MM.1S (cell line): ENCODE measurements around the gene CYYR1.
A peak's percentile ranks its signal among the peaks of the same experiment; 100 is the strongest.

Experiments used
- DNase-seq: peaks from one replicate; pipeline ENCODE4 v3.0.0-alpha.2; 2015
- H2AFZ ChIP-seq: fragments of 300-600 bp; sonication (generic); 2 replicates; pipeline ENCODE4 v1.6.0; 2016; ENCODE audit warnings: antibody characterized with exemption, low read length
- H3F3A ChIP-seq: fragments of 300-600 bp; sonication (generic); 2 replicates; pipeline ENCODE4 v1.6.1; 2016; ENCODE audit warnings: mild to moderate bottlenecking, antibody characterized with exemption, low read length, moderate library complexity, mixed read lengths; ENCODE audit not compliant: insufficient read depth
- H3K27ac ChIP-seq: fragments of 300-600 bp; sonication (generic); 2 replicates; pipeline ENCODE4 v1.5.1; 2016; ENCODE audit warnings: mild to moderate bottlenecking, low read length
- H3K27me3 ChIP-seq: fragments of 300-600 bp; sonication (generic); replicated peaks from 2 replicates; pipeline ENCODE4 v1.6.0; 2016; ENCODE audit warnings: low read length; ENCODE audit not compliant: insufficient read depth
- H3K36me3 ChIP-seq: fragments of 300-600 bp; sonication (generic); replicated peaks from 2 replicates; pipeline ENCODE4 v1.6.1; 2016; ENCODE audit warnings: mild to moderate bottlenecking, low read length, mixed read lengths; ENCODE audit not compliant: insufficient read depth
- H3K4me1 ChIP-seq: fragments of 300-600 bp; sonication (generic); 2 replicates; pipeline ENCODE4 v1.6.1; 2016; ENCODE audit warnings: low read length, mixed read lengths
- H3K4me2 ChIP-seq: fragments of 300-600 bp; sonication (generic); 2 replicates; pipeline ENCODE4 v1.6.0; 2016; ENCODE audit warnings: low read depth, low read length
- H3K4me3 ChIP-seq: fragments of 300-600 bp; sonication (generic); 2 replicates; pipeline ENCODE4 v1.5.1; 2016; ENCODE audit warnings: low read length, mixed read lengths
- H3K79me2 ChIP-seq: fragments of 300-600 bp; sonication (generic); 2 replicates; pipeline ENCODE4 v1.6.1; 2016; ENCODE audit warnings: mixed run types, low read length, mixed read lengths
- H3K9ac ChIP-seq: fragments of 300-600 bp; sonication (generic); 2 replicates; pipeline ENCODE4 v1.6.1; 2016; ENCODE audit warnings: low read length, mixed read lengths
- H3K9me2 ChIP-seq: fragments of 300-600 bp; sonication (generic); replicated peaks from 2 replicates; pipeline ENCODE4 v1.6.1; 2016; ENCODE audit warnings: mild to moderate bottlenecking, low read length, mixed read lengths; ENCODE audit not compliant: insufficient read depth
- H3K9me3 ChIP-seq: fragments of 300-600 bp; sonication (generic); replicated peaks from 2 replicates; pipeline ENCODE4 v1.6.1; 2016; ENCODE audit warnings: mild to moderate bottlenecking, low read length, mixed read lengths; ENCODE audit not compliant: insufficient read depth
- H4K20me1 ChIP-seq: fragments of 300-600 bp; sonication (generic); 2 replicates; pipeline ENCODE4 v1.6.1; 2016; ENCODE audit warnings: mild to moderate bottlenecking, low read length, moderate library complexity, mixed read lengths; ENCODE audit not compliant: insufficient read depth
- EZH2 ChIP-seq: fragments of 300-600 bp; sonication (generic); optimal IDR thresholded peaks from 2 replicates; pipeline ENCODE3; 2017; ENCODE audit warnings: low read depth, mild to moderate bottlenecking, antibody characterized with exemption, low read length, mixed read lengths
- EZH2phosphoT487 ChIP-seq: fragments of 300-600 bp; sonication (generic); IDR thresholded peaks from 2 replicates; pipeline ENCODE4 v1.6.1; 2018; ENCODE audit warnings: antibody characterized with exemption, low read length
- TF ChIP-seq, protein P1 (sequence below): fragments of 300-600 bp; sonication (generic); IDR thresholded peaks from 2 replicates; pipeline ENCODE4 v1.5.1; 2016; ENCODE audit warnings: antibody characterized with exemption, low read length, mixed read lengths

The CYYR1 gene

DNA sequence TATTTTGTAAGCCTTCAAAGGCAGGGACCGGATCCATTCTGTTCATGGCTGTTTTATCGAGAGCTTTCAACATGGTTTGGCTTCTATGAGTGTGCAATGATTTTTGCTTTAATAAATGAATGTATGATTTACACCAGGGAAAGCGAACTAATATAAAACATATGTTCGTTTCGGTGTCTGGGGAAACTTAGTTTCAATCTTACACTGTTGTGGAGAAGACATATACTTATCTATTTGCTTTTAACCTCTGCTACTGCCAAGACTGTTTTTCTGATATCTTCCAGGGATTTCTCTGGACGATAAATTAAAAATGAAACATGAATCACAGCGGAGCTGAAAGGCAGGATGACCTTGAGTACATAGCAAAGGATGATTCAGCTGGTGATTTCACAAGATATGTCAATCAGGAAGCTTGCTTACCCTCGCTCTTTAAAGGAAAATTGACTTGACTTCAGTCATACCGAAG, 14.7 kb upstream of the CYYR1 start:
- Histone ChIP-seq H3K9ac (no peak overlapping the region), H3K4me3 (no peak overlapping the region), H3K27ac (no peak overlapping the region), H3K36me3 (no peaks in the 10 kb centered on the region), H3K4me1 (peaks cover 5% of the 10 kb centered on the region; the same call in 1 of the 2 replicates), H3K79me2 (no peaks in the 10 kb centered on the region), H3F3A (no peaks in the 10 kb centered on the region), H3K27me3 (no peaks in the 10 kb centered on the region), H3K9me3 (no peaks in the 10 kb centered on the region), H2AFZ (no peak overlapping the region), H4K20me1 (no peaks in the 10 kb centered on the region), H3K9me2 (no peaks in the 10 kb centered on the region), H3K4me2 (no peak overlapping the region)
- TF ChIP-seq EZH2phosphoT487 (no peak), EZH2 (no peak)
- TF ChIP-seq, protein P1, sequence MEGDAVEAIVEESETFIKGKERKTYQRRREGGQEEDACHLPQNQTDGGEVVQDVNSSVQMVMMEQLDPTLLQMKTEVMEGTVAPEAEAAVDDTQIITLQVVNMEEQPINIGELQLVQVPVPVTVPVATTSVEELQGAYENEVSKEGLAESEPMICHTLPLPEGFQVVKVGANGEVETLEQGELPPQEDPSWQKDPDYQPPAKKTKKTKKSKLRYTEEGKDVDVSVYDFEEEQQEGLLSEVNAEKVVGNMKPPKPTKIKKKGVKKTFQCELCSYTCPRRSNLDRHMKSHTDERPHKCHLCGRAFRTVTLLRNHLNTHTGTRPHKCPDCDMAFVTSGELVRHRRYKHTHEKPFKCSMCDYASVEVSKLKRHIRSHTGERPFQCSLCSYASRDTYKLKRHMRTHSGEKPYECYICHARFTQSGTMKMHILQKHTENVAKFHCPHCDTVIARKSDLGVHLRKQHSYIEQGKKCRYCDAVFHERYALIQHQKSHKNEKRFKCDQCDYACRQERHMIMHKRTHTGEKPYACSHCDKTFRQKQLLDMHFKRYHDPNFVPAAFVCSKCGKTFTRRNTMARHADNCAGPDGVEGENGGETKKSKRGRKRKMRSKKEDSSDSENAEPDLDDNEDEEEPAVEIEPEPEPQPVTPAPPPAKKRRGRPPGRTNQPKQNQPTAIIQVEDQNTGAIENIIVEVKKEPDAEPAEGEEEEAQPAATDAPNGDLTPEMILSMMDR = no peak
- DNase-seq = no peak

DNA sequence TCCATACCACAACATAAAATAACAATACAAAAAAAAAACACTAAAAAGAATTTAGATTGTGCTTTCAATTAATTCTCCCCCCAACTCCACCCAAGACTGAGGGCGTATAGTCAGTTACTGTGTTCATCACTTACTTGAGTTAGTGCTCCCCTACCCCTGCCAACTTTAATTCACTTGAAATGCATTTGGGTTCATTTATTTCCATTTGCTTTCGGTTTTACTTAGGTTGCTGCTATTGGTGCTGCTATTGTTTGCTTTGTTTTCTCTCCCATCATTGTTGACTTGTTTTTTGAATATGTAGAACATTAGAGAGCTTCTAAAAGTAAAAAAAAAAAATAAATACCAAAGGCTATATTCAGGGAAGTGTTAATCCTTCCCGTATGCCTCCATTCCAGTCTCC, 10.7 kb upstream of the CYYR1 start:
- peaks cover 5% of the 10 kb centered on the region; the same call in 1 of the 2 replicates for H3K4me1 ChIP-seq
- no peaks in the 10 kb centered on the region for H3K36me3 ChIP-seq
- no peaks in the 10 kb centered on the region for H3K9me2 ChIP-seq
- H3K4me3 ChIP-seq = peak overlapping the region; percentile 24; the same call in 1 of the 2 replicates
- H3K27ac ChIP-seq = no peak overlapping the region
- H3K9ac ChIP-seq = no peak overlapping the region
- H3F3A ChIP-seq = no peaks in the 10 kb centered on the region
- no peak for DNase-seq
- no peaks in the 10 kb centered on the region for H3K27me3 ChIP-seq
- no peaks in the 10 kb centered on the region for H3K9me3 ChIP-seq
- H2AFZ ChIP-seq = peak overlapping the region; percentile 61
- H3K79me2 ChIP-seq = no peaks in the 10 kb centered on the region
- TF ChIP-seq, protein P1 = no peak
- TF ChIP-seq EZH2 (no peak), EZH2phosphoT487 (no peak)
- no peaks in the 10 kb centered on the region for H4K20me1 ChIP-seq
- H3K4me2 ChIP-seq = peak overlapping the region; percentile 33; the same call in 1 of the 2 replicates

DNA sequence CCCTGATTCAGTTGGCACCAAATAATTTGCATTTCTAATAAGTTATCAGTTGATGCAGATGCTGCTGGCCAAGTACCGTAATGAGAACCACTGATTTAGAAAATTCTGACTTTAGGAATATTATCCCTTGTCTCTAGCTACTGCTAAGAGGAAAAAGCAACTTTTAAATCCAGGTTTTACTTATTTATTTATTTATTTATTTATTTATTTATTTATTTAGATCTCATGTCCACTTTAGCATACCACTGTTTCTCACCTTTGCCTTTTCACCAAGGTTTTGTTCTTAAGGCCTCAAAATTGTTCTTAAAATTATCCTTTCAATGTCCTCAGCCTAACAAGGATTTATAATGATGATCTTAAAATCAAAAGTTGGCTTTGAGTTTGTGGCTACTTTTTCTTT, 8.7 kb upstream of the CYYR1 start:
- Histone ChIP-seq H3K9ac (no peak overlapping the region), H3K36me3 (no peaks in the 10 kb centered on the region), H3K4me1 (peaks cover 5% of the 10 kb centered on the region; the same call in 1 of the 2 replicates), H2AFZ (no peak overlapping the region), H3K9me2 (no peaks in the 10 kb centered on the region), H3K4me3 (no peak overlapping the region), H3K27ac (no peak overlapping the region), H3K4me2 (no peak overlapping the region), H3K27me3 (no peaks in the 10 kb centered on the region), H3F3A (no peaks in the 10 kb centered on the region), H4K20me1 (no peaks in the 10 kb centered on the region), H3K79me2 (no peaks in the 10 kb centered on the region), H3K9me3 (no peaks in the 10 kb centered on the region)
- DNase-seq = no peak
- TF ChIP-seq EZH2 (no peak), EZH2phosphoT487 (no peak)
- TF ChIP-seq, protein P1 = no peak
